SK-N-SH (cell line): ENCODE measurements around the gene MAPK1. TPM values are rescaled to one million over a fixed set of nuclear protein-coding genes. Genes with fewer than 3 reads are reported as not detected.

Experiments
- CTCF ChIA-PET: fragments of 300-600, 350-600 bp; formaldehyde crosslinking; extraction: SDS; loops from one replicate; lab custom pipeline; 2021; lab: Yijun Ruan, JAX
- POLR2A ChIA-PET: fragments of 350-600 bp; sonication (Branson Sonifier 250); formaldehyde crosslinking; extraction: SDS; loops from one replicate; lab custom pipeline; 2020; ENCODE audit warnings: antibody characterized with exemption, inconsistent platforms; lab: Yijun Ruan, JAX
- DNase-seq: peaks from one replicate; pipeline ENCODE4 v3.0.0; 2012
- H2AFZ ChIP-seq: fragments of 200-600 bp; sonication (generic); 2 replicates; pipeline ENCODE4 v1.8.1; 2016; ENCODE audit warnings: antibody characterized with exemption, mild to moderate bottlenecking, low read depth
- H3F3A ChIP-seq: fragments of 200-600 bp; sonication (generic); replicated peaks from 2 replicates; pipeline ENCODE3; 2016; ENCODE audit warnings: antibody characterized with exemption, mild to moderate bottlenecking; ENCODE audit not compliant: insufficient read depth
- H3K27ac ChIP-seq, 2 experiments: fragments of 200-500 bp in 1 of 2; fragments of 200-600 bp in 1 of 2; sonication (Bioruptor generic) in 1 of 2; sonication (generic), shearing (Covaris generic) in 1 of 2; 2 replicates each; pipeline versions ENCODE4 v1.5.1 to v1.6.1; 2014 to 2016; ENCODE audit warnings: low read depth in 2 of 2, inconsistent platforms in 1 of 2, low read length in 1 of 2, mild to moderate bottlenecking in 1 of 2, mixed read lengths in 1 of 2
- H3K27me3 ChIP-seq: fragments of 200-600 bp; sonication (generic), shearing (Covaris generic); 2 replicates; pipeline ENCODE4 v1.6.1; 2016; ENCODE audit warnings: mixed run types; ENCODE audit not compliant: insufficient read depth
- H3K36me3 ChIP-seq, 2 experiments: fragments of 200-500 bp in 1 of 2; fragments of 200-600 bp in 1 of 2; sonication (Bioruptor generic) in 1 of 2; sonication (generic) in 1 of 2; replicated peaks in 1 of 2; 2 replicates each; pipeline versions ENCODE3 to v1.5.1; 2014 to 2016; ENCODE audit warnings: low read length in 1 of 2, mild to moderate bottlenecking in 1 of 2; ENCODE audit not compliant: insufficient read depth in 2 of 2, control insufficient read depth in 1 of 2
- H3K4me1 ChIP-seq, 2 experiments: fragments of 200-500 bp in 1 of 2; fragments of 200-600 bp in 1 of 2; sonication (Bioruptor generic) in 1 of 2; sonication (generic), shearing (Covaris generic) in 1 of 2; 2 replicates each; pipeline versions ENCODE4 v1.5.1 to v1.6.1; 2014 to 2016; ENCODE audit warnings: low read depth in 1 of 2, low read length in 1 of 2, mixed run types in 1 of 2; ENCODE audit not compliant: insufficient read depth in 2 of 2, control insufficient read depth in 1 of 2
- H3K4me2 ChIP-seq: fragments of 200-600 bp; sonication (generic), shearing (Covaris generic); 2 replicates; pipeline ENCODE4 v1.6.1; 2017; ENCODE audit warnings: mixed run types
- H3K4me3 ChIP-seq, 2 experiments: fragments of 200-500 bp in 1 of 2; fragments of 200-600 bp in 1 of 2; sonication (Bioruptor generic) in 1 of 2; sonication (generic), shearing (Covaris generic) in 1 of 2; 2 replicates each; pipeline versions ENCODE4 v1.5.1 to v1.8.1; 2014 to 2016; ENCODE audit warnings: low read depth in 2 of 2, inconsistent platforms in 1 of 2, low read length in 1 of 2, mild to moderate bottlenecking in 1 of 2, mixed read lengths in 1 of 2, moderate library complexity in 1 of 2
- H3K79me2 ChIP-seq: fragments of 200-600 bp; sonication (generic); 2 replicates; pipeline ENCODE4 v1.8.1; 2017; ENCODE audit warnings: mild to moderate bottlenecking; ENCODE audit not compliant: insufficient read depth
- H3K9ac ChIP-seq: fragments of 200-600 bp; sonication (generic); 2 replicates; pipeline ENCODE4 v1.6.1; 2017; ENCODE audit warnings: mixed run types
- H3K9me2 ChIP-seq: fragments of 200-600 bp; sonication (generic); 2 replicates; pipeline ENCODE4 v1.6.1; 2017; ENCODE audit warnings: mixed run types
- H3K9me3 ChIP-seq: fragments of 200-600 bp; sonication (generic); 2 replicates; pipeline ENCODE4 v1.6.1; 2017; ENCODE audit warnings: mixed run types, mild to moderate bottlenecking, moderate library complexity
- H4K20me1 ChIP-seq: fragments of 200-600 bp; sonication (generic); 2 replicates; pipeline ENCODE4 v1.6.1; 2017; ENCODE audit warnings: mild to moderate bottlenecking, mixed run types; ENCODE audit not compliant: insufficient read depth
- CHD2 ChIP-seq: fragments of 150-350 bp; IDR thresholded peaks from 2 replicates; pipeline ENCODE4 v1.6.1; 2018; ENCODE audit warnings: low read length; ENCODE audit not compliant: partially characterized antibody
- FOXJ3 ChIP-seq: sonication (generic); formaldehyde crosslinking; IDR thresholded peaks from 2 replicates; pipeline ENCODE4 v1.5.1; 2020; ENCODE audit warnings: mild to moderate bottlenecking, missing genetic modification reagents
- FOXM1 ChIP-seq: IDR thresholded peaks from 2 replicates; pipeline ENCODE4 v1.4.0; 2012; ENCODE audit warnings: low read depth, mild to moderate bottlenecking
- GATA2 ChIP-seq: sonication (generic); formaldehyde crosslinking; IDR thresholded peaks from 2 replicates; pipeline ENCODE4 v1.5.0; 2020; ENCODE audit warnings: mild to moderate bottlenecking, missing genetic modification reagents
- JUND ChIP-seq: IDR thresholded peaks from 2 replicates; pipeline ENCODE4 v1.4.0; 2012
- NFIC ChIP-seq: IDR thresholded peaks from 2 replicates; pipeline ENCODE4 v1.4.0; 2012; ENCODE audit warnings: borderline replicate concordance
- NRF1 ChIP-seq: IDR thresholded peaks from 2 replicates; pipeline ENCODE4 v1.6.1; 2012; ENCODE audit warnings: low read depth, mild to moderate bottlenecking, low read length
- RAD21 ChIP-seq: IDR thresholded peaks from 2 replicates; pipeline ENCODE4 v1.6.1; 2012; ENCODE audit warnings: mild to moderate bottlenecking, low read length
- RCOR1 ChIP-seq: fragments of 150-350 bp; IDR thresholded peaks from 2 replicates; pipeline ENCODE4 v1.6.1; 2017; ENCODE audit warnings: antibody characterized with exemption, low read length
- SMC3 ChIP-seq: IDR thresholded peaks from 2 replicates; pipeline ENCODE4 v1.6.1; 2012; ENCODE audit warnings: low read depth, low read length, improper control_type of control experiment
- WGBS: methylation state at CpG from one replicate; pipeline ENCODE4 v1.1.6; 2017; ENCODE audit warnings: low lambda C conversion rate; 5-methylcytosine and 5-hydroxymethylcytosine counted together
- polyA plus RNA-seq, 3 experiments: library from polyadenylated mRNA; depleted of rRNA; stranded (reverse); fragments of >200 nt; gene quantifications; 2 replicates each; pipeline ENCODE4 v1.2.3, GENCODE V29; 2012
- TF ChIP-seq, protein P1 (sequence below): fragments of 150-350 bp; IDR thresholded peaks from 2 replicates; pipeline ENCODE4 v1.6.1; 2017; ENCODE audit warnings: antibody characterized with exemption, low read length, low read depth, borderline replicate concordance

The MAPK1 gene
- polyA plus RNA-seq, 1 of the 3 experiments (the other 2 are of a cell fraction): 25.6 TPM

DNA sequence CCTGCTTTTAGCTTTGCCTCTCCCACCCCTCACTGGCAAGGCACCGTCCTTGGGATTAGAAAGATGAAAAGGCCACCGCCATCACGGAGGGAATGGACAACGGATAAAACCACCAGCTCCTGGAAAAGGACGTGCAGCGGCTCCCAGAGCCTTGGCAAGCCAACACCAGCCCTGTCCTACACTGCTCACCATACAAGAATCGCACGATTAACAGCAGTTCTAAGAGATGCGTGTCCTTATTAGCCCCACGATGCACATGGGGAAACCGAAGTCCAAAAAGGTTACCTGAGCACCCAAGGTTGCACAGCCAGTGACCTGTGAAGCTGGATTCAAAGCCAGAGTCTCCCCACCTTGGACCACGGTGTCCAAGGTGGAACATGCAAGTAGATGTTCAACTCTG, 139.2 kb downstream of the MAPK1 start (continued):
- TF ChIP-seq SMC3 (no peak), NRF1 (no peak)
- TF ChIP-seq, protein P1, sequence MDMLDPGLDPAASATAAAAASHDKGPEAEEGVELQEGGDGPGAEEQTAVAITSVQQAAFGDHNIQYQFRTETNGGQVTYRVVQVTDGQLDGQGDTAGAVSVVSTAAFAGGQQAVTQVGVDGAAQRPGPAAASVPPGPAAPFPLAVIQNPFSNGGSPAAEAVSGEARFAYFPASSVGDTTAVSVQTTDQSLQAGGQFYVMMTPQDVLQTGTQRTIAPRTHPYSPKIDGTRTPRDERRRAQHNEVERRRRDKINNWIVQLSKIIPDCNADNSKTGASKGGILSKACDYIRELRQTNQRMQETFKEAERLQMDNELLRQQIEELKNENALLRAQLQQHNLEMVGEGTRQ: no peak

DNA sequence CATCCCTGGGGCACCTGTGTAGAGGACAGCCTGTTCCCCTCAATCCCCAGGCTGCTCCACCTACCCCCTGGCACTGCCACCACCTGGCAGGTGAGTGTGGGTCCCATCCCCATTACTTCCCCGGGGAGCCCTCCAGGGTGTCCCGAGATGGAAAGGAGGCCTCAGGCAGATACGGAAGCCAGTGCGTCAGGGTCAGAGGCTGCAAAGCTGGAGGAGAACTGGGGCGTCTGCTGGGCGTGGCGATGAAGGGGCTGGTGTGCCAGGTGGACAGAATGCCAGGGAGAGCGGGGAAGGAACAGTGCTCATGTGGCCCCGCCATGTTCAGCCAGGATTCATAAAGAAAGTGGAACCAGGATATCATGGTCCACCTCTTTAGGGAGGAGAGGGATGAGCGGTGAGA, 139.7 kb downstream of the MAPK1 start:
- Histone ChIP-seq H4K20me1 (no peaks in the 10 kb centered on the region), H3K9me2 (no peaks in the 10 kb centered on the region), H3K27me3 (no peaks in the 10 kb centered on the region), H3K4me2 (no peak overlapping the region)
- TF ChIP-seq NRF1: no peak
- no peak for TF ChIP-seq JUND
- TF ChIP-seq FOXJ3: no peak
- TF ChIP-seq, all 33 proteins: peak for 0
- CTCF ChIA-PET: interaction anchor here (1.4 to 3.0 kb wide), 3 partner anchors 14 to 210 kb away, joined by 4 to 12 read pairs (median 9); no protein-coding TSS in a partner anchor
- no peak for DNase-seq
- Histone ChIP-seq H3K9me3 (no peaks in the 10 kb centered on the region), H3K79me2 (no peaks in the 10 kb centered on the region), H3K36me3 (no peaks in the 10 kb centered on the region), H3K4me3 (no peak overlapping the region), H2AFZ (no peak overlapping the region), H3K9ac (no peak overlapping the region), H3F3A (no peaks in the 10 kb centered on the region), H3K27ac (no peak overlapping the region), H3K4me1 (no peaks in the 10 kb centered on the region; a peak in 1 of 4 replicates)
- POLR2A ChIA-PET: no interaction called here
- WGBS: 86% methylated on average over 10 of the region's 10 CpGs

DNA sequence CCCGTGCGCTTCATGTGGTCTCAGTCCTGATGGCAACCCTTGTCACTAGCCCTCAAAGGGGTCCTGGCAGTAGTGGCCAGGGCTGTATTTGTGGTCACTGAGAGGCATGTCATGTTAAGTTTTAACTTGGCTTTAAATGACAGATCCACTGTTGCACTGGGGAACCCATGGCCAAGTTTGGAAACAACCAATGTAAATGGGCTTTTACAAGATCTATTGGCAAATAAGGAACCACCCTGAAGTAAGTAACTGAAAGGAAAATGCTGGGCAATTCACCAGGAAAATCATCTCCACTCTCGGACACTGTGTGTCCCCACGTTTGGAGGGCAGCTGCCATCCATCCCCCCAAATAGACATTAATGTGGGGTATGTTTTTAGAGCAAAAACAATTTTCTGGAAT, 140.3 kb downstream of the MAPK1 start:
- ChIA-PET CTCF (interaction anchor here (2.2 to 3.0 kb wide), 2 partner anchors 14 to 211 kb away, joined by 9 to 12 read pairs; no protein-coding TSS in a partner anchor), POLR2A (no interaction called here)
- TF ChIP-seq GATA2 (CRISPR knock-in tag): no peak
- TF ChIP-seq RCOR1: no peak
- no peak for TF ChIP-seq NRF1
- TF ChIP-seq RAD21: no peak
- no peak for TF ChIP-seq FOXJ3
- TF ChIP-seq CHD2: no peak
- TF ChIP-seq NFIC: no peak
- no peak for TF ChIP-seq FOXM1
- Histone ChIP-seq H3K27ac (no peak overlapping the region), H3K9me2 (no peaks in the 10 kb centered on the region), H3K4me2 (no peak overlapping the region), H2AFZ (no peak overlapping the region), H4K20me1 (no peaks in the 10 kb centered on the region), H3F3A (no peaks in the 10 kb centered on the region), H3K9ac (no peak overlapping the region), H3K27me3 (no peaks in the 10 kb centered on the region), H3K79me2 (no peaks in the 10 kb centered on the region), H3K9me3 (no peaks in the 10 kb centered on the region), H3K4me1 (no peaks in the 10 kb centered on the region; a peak in 1 of 4 replicates), H3K36me3 (no peaks in the 10 kb centered on the region), H3K4me3 (no peak overlapping the region)
- 83% methylated on average over 4 of the region's 4 CpGs for WGBS
- no peak for DNase-seq
